ENCODE results near the gene NEURL1B.
"Not testable (repeated sequence)": the region's sequence is repeated elsewhere in the genome, so short reads cannot be mapped to it uniquely, and the experiment has no call there.

NEURL1B gene

DNA sequence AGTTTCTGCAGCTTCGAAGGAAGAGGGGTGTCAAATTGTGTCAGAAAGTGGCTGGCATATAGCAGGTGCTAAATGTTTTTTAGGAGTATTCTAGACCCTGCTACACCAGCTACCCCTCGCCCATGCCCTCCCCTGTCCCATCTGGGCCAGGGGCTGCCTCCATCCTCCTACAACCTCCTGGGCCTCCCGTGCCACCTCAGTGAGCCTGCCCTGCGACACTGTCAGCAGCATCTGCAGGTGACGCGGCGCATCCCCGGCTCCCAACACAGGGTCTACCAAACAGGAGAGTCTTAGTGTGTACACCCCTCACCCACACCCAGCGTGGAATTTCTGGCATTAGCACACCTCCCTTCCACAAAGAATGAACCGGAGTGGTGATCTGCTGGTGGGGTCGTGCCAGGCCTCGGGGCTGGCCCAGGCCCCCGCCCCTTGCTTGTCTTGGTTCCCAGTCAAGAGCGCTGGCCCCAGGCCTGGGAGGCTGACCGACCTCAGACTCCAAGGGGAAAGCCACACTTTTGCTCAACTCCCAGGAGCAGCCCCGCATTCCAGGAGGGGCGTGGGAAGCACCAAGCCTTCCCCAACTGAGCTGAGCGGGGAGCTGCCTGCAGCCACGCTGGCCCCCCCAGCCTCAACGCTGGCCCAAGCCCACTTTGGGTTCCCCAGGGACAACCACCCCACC, 55.2 kb downstream of the NEURL1B start:
- DNase-seq (ENCODE audit: low read depth), result no peak

DNA sequence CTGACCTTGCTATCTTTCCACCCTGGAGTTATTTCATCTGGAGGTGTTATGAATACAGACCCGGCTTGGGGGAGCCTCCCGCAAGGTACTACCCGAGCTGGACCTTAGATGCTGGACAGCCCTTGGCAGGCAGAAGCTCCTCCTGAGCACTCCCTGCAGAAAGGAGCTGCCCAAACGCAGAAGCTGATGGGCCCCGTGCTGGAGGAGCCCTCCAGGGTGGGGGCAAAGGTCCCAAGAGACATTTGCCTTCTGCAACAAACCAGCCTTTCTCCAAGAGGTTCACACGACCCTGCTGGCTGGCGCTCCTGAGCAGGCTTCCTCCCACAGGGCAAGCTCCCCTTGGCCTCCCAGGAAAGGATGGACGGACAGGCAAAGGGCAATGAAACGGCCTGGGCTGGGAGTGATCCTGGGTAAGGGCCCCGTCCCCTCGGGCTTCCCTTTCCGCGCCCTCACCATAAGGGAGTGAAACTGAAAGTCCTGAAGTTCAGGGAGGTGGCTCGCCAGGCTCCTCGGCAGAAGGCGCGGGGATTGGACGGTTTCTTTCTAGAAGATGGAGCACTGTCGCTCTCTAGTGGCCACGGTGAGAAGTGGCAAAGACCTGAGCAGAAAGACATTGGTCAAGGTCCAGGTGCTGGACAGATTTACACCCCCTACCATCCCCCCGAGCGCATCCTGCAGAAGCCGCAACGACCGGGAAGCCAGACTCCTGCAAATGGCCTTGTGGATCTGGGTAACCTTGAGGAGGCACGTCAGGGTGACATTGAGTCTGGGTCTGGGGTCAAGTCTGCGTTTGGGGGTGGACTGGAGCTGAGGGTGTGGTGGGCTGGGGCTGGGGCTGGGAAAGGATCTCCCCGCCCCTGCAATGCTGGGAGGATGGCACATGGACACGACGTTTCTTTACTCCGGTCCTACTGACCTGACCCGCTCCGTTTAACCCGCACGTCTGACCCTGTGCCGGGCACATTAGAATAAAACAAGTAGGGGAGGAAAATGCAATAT, 56.4 kb downstream of the NEURL1B start:
- peak; percentile 73 for DNase-seq (ENCODE audit: low read depth)

DNA sequence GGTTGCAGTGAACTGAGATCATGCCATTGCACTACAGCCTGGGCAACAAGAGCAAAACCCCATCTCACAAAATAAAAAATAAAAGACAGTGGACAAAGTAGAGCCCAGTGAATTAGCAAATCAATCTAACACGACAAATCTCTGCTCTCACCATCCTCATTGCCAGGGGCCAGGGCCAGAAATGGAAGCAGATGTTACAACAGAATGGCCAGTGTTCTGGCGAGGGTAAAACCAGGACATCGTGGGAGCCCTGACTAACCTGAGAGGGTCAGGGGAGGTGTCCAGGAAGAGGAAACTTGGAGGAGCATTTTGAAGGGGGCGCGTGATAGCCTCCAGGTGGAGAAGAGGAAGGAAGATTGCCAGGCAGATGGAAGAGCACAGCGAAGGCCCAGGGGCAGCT, 58.4 kb downstream of the NEURL1B start:
- DNase-seq (ENCODE audit: low read depth), result no peak

DNA sequence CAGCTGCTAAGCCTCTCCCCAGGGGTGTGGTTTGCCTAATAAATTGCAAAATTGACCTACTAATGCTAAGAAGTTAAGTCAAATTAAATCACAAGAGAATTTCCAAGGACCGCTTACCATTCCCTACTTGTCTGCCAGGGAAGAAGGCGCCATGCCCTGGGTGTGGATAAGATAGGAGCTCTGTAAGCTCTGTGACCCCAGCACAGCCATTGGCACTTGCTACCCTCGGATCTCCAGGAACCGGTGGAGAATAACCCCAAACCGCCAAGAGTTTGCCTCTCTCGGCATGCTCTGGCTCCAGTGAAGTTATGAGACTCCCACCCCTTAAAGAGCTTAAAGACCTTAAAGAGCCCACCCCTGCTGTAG, 58.9 kb downstream of the NEURL1B start:
- no peak for DNase-seq (ENCODE audit: low read depth)

DNA sequence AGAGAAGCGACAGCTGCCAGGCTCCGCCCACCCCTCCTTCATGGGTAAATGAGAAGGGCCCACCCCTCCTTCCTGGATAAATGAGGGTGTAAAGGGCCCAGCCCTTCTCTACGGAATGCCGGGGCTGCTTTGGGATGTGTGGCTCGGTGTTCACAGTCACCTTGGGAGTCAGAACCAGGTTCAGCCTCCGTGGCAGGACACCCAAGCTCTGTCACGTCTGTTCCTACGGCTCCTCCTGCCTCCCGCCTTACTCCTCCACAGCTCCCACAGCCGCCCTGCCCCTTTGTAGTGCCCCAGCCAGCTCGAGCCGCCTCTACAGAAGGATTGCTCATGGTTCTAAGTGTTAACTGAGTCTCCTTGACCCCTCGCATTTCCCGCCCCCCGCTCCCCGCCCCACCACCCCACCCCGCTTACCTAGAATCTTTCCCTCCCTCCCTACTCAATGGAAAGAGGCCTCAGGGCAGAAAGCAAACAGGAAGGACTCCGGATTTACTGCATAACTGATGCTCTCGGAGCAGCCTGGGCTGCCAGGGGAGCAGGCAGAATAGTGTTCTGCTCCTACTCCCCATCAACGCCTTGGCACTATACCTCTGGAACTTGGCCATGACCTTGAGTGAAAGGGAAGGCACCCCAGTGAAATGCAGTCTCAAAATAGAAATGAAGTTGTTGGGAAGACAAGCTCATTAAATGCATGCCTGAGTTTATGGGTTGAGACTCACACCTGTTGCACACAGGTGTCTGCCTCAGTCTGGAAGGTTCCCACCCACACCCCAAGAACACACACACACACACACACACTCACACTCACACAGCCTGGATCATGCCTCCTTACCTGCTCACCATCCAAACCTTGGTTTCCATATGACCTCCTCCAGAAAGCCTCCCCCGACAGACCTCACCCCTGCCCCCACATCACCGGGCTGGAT, 59.6 kb downstream of the NEURL1B start:
- no peak for DNase-seq (ENCODE audit: low read depth)

DNA sequence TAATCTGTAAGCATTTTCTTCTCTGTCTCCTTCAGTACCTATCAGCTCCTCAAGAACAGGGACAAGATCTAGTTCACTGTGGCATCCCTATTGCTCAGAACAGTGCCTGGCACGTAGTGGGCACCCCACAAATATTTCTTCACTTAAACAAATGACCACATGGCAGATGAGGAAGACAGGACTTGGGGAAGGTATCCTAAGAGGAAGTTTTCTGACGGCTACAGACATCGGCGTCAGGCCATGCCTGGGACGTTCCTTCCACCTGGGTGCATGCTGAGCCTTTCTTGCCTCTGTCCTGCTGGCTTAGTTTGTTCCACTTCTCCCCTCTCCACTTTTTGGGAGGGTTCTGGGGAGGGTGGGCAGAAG, 60.2 kb downstream of the NEURL1B start:
- no peak for DNase-seq (ENCODE audit: low read depth)

DNA sequence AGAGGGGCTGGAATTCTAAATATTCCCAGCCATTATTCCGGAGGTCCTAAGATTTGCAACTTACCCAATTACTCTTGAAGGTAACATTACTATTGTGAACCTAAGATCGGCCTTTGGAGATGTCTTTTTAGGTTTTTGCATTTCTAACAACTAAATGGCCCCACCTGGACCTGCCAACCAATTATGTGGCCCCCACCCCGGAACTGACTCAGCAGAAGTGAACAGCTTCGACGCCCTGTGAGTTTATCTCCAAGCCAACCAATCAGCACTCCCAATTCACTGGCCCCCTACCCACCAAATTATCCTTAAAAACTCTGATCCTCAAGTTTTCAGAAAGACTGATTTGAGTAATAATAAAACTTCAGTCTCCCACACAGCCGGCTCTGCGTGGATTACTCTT, 62.9 kb downstream of the NEURL1B start:
- no peak for DNase-seq (ENCODE audit: low read depth)

DNA sequence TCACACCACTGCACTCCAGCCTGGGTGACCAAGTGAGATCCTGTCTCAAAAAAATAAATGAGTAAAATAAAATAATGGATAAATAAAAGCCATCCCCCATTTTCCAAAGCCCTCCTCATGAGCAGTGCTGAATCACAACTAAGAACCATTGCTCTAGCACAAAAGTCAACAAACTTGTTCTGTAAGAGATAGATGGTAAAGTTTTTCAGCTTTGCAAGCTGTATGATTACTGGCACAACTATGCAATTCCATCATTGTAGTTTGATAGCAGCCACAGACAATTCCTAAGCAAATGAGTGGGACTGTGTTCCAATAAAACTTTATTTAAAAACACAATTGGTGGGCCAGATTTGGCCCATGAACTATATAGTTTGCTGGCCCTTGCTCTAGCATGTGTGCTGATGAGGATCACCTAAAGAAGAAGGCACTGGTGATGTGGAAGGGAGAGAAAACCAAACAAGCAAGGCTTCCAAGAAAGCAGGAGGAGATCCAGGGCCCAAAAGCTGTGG, 64.6 kb downstream of the NEURL1B start:
- DNase-seq (ENCODE audit: low read depth), result no peak

DNA sequence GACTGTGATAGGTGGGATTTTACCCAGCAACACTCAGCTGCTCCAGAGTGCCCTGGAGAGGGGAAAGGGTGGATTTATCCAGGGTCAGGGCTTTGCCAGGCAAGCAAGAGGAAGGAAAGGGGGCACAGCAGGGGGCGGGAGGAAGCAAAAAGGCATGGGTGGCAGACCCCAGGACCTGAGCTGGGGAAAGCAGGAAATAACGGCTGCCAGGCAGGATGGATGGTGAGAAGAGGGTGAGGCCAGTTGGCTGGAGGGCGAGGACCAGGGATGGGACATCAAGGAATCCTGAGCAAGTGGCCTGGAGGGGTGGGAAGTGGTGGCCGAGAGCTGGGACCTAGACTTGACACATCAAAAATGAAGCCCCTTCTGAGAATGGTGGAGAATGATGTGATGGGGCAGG, 65.7 kb downstream of the NEURL1B start:
- DNase-seq (ENCODE audit: low read depth), result no peak

DNA sequence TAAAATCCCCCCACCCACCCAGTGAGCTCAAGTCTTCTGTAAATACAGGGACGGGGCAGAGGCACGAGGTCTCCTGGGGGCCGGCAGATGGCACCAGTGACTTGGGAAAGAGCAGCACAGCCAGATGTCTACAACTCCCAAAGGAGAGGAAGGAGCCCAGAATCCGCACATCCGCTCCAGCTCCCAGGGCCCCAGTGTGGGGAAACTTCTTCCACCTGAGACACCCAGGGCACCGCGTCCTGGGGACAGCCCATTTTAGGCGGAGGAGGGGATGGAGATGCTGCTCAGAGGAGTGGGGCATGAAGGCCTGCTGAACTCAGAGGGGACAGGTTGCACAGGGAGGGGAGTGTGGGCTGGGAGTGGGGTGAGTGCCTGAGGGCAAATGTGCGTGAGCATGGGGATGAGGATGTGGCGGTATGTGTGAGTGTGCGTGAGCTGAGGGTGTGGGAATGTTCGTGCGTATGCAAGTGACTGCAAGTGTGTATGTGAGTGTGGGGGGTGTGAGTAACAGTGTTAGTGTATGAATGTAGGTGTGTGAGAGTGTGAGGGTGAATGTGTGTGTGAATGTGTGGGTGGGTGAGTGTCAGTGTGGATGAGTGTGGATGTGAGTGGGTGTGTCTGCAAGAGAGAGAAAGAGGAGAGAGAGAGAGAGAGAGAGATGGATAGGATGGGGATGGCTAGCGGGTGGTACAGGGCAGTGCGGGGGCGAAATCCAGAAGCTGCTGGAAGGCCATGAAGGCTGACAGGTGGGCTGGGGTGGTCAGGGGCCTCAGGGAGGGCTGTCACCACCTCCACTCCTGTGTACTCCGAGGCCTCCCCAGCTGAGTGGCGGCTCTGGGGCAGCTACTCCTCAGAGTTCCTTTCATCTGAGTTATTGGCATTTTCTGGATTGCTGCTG, 66.5 kb downstream of the NEURL1B start:
- no peak for DNase-seq (ENCODE audit: low read depth)

DNA sequence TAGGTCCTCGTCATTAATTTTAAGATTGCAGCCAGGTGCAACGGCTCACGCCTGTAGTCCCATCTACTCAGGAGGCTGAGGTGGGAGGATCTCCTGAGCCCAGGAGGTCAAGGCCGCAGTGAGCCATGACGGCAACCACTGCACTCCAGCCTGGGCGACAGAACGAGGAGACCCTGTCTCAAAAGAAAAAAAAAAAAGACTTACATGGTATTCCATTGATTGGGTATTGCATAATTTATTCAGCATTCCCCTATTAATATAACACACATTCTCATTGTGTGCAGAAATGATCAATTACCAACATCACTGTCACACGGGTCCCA, 67.1 kb downstream of the NEURL1B start:
- DNase-seq (ENCODE audit: low read depth), result no peak

DNA sequence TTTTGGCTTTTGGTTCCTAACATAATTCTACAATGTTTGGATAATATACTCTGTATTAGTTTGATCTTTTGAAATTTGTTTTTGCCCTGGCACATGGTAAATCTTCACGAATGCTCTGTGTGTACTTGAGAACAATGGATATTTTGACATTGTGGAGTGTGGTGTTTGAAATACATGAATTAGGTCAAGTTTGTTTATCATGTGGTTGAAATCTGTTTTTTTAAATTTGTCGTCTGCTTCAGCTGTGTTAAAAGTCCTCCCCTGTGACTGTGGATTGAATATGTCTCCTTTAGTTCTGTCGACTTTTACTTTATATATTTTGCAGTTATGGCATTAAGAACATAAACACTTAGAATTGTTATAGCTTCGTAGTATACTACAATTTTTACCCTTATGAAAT, 69.6 kb downstream of the NEURL1B start:
- DNase-seq (ENCODE audit: low read depth), result no peak

DNA sequence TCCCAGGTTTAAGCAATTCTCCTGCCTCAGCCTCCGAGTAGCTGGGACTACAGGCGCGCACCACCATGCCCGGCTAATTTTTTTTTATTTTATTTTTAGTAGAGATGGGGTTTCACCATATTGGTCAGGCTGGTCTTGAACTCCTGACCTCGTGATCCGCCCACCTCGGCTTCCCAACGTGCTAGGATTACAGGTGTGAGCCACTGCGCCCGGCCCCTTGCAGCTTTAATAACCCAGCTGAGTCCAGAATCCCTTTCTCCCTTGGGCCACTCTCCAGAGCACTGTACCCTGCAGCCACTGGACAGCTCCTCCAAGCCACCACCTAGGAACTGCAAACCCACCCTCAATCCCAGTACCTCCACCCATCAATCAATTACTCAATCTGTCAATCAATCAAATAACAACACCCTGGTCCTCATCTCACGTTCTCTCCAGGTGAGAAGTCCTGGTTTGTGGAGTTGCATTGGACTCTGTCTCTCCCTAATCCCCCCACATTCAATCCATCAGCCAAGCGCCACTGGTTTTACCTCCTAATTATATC, 70.3 kb downstream of the NEURL1B start:
- DNase-seq (ENCODE audit: low read depth), result not testable (repeated sequence)

DNA sequence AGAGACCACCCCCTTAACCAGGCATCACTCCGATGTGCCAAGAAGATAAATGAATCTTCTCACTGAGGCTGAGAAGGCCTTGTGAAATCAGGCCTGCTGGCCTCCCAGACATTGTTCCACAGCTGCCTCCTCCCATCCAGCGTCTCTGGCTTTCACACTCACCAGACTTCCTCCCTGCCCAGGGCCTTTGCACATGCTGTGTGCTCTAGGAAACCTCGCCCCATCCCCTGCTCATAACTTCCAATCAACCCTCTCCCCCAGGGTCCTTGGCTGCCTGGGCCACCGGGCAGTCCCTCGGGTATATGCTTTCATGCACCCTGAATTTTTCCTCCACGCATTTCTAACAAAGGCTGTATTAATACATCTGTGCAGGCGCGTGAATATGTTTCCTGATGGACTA, 71.5 kb downstream of the NEURL1B start:
- DNase-seq (ENCODE audit: low read depth), result no peak

DNA sequence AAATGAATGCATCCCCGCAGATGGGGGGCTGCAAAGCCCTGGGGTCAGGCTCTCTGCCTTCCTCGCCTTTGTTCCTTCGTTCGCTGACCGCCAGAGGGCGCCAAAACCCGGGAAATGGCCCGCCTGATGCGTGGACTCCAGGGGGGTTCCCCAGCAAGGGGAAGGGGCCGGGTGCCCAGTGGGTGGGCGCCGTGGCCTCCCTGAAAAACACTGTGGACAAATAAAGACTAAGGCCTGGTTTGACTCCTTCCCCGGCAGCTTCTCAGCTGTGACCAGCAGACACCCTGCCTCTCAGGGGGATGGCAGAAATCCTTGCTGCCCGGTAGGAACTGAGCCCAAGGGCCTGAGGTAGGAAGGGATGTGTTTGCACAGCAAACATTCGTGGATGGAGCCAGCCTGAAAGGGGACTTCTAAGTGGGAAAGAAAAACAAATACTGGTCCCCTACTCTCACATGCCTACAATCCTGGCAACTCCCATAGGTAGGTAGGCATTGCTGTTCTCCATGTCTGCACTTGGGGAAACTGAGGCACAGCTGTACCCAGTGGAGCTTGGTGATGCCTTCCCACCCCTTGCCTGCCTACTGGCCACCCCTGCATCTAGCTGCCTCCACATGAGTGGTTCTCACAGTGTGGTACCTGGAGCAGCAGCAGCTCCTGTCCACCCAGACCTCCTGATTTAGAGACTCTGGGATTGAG, 72.2 kb downstream of the NEURL1B start:
- no peak for DNase-seq (ENCODE audit: low read depth)

DNA sequence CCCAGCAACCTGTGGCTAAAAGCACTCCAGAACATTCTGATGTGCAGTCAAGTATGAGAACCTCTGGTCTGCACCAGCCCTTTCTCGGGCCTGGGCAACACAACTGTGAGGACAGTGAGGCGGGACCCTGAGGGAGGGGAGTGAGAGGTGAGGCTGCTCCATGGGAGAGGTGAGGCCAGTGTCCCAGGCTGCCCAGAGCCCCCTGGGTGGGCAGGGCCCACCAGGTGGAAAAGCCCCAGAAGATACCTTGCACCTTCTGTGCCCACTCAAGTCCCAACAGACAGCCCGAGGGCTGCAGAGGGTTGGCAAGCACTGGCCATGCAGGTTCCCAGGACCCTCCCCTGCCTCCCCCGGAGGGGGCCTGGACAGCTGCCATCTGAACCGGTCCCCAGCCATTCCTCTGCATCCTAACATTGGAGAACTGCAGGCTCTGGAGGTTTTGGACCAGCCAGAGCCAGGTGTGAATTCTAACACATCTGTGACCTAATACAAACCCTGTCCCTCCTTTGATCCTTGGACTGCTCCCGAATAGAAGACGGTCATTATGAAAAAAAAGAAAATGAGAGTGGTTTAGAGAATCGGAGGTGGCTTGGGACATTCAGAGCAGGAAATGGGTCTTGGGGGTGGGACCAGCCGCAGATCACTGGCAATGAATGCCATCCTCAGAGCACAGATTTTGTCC, 72.9 kb downstream of the NEURL1B start:
- DNase-seq (ENCODE audit: low read depth), result no peak

DNA sequence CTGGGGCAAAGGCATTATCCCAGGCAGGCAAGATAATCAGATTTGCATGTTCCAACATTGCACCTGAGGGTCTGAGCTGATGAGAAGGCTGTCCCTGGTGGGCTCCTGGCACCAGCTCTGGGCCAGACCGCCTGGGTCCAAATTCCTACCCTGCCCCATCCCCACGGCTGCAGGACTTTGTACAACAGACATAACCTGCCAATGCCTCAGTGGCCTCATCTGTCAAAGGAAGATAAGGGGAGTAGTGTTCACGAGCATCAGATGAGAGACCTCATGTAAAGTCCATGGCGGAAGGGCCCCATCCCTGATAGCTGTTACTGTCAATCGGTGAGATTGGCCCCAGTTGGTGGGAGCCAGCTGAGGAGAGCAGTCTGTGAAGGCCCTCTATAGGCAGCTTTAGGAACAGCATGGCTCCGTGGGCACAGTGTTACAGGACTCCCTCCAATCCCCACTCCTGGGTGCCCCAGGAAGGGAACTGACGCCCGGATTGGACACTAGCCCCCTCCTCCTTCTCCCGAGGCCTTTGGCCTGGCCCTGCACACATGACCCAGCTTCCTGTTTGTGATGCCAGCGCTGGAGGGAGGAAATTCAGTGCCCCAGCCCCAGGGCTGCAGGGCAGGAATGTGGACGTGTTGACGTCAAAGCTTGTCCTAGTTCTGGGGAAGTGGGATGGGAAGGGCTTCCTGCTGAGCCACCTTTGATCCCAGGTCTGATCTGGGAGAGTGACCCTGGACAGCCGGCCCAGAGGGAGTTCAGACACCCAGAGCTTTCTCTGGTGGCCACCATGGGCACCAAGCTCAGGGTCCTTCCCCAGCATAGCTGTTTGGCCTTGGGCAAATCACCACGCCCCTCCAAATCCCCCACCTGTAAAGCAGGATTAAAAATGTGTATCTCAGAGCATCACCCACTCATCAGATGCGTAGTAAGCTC, 73.7 kb downstream of the NEURL1B start:
- DNase-seq (ENCODE audit: low read depth), result no peak

DNA sequence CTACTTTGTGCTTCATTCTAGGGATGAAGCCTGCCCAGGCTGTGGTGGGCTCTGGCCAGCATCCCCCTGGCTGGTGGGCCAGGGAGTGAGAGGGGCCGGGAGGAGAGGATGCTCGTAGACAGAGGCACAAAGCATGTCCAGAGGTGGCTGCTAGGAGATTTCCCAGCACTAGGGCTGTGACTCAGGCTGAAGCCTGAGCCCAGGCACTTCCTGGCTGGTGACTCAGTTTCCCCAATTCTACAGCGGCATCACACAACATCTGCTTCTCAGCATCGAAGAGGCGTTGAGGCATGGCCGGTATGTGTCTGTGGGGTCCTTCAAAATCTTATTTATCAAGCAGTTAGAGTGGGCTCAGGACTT, 74.3 kb downstream of the NEURL1B start:
- no peak for DNase-seq (ENCODE audit: low read depth)

Data from HS-5 (cell line).